HG03095 (cell line): Measurements from ENCODE around the gene C3orf62.
"Not testable (repeated sequence)": the region's sequence is repeated elsewhere in the genome, so short reads cannot be mapped to it uniquely, and the experiment has no call there.

ENCODE experiments used
- ATAC-seq: cut with Tn5 transposase; IDR thresholded peaks from one replicate; pipeline ENCODE4 v1.9.1; 2021; ENCODE audit warnings: moderate library complexity; ENCODE audit not compliant: unreplicated experiment

C3orf62 gene

DNA sequence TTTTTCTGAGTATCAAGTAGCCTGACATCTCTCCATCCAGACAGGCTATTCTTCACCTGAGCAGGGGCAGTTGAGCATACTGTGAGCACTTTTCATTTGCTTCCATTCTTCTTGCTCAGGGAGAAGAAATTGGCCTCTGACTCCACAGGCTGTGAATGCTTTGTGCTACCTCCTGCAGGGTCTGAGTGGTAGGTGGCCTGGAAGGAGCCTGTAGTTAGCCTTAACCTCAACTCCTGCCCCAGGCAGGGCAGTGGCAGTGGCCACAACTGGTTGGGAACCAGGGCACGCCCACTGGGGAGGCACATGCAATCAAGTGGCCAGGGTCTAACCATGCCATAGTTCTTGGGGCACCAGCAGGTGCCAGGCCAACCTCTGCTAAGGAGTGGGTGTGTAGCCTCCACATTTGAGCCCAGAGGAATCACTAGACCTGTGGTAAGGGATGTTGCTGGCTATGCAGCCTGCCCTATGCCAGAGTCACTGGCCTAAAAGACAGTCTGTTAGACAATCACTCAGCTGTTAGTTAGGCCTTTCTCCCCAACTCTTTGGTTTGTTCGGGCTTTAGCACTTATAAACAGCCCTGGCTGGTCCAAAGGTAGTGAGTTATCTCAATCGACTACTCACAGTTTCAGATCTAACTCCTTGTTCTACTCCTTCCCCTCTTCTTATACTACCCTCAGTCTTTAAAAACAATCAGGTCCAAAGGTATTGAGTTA, 7.4 kb downstream of the C3orf62 start:
- ATAC-seq: no peak

DNA sequence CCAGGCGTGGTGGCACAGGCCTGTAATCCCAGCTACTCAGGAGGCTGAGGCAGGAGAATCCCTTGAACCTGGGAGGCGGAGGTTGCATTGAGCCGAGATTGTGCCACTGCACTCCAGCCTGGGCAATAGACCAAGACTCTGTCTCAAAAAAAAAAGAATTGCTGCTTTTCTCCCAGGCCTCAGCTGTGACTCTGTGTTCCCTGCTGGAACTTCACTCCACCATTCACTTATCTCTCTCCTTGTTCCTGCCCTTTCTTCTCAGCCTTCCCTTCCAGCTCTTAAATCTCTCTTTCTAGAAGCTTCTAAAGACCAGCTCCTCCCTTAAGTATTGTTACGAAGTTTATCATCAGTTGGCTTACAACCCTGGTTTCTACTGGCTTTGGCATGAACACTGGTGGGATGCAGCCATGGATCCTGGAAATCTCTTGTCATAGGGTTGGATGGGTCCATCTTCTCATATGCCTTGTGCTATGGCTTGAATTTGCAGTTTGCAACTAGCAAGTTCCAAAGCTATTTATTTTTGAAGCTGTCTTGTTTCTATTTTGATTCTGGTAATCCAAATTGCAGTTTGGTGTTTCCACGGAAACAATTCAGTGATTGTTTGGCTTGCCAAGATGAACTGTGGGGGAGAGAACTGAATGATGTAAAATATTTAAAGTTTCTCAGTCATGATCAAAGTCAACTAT, 10.5 kb downstream of the C3orf62 start:
- ATAC-seq: no peak

- no peak for ATAC-seq
These were observed 11.2 kb downstream of the C3orf62 start for GRCh38 chr3:49265661-49266386.

GRCh38 chr3:49263159-49263889, 13.7 kb downstream of the C3orf62 start:
- no peak for ATAC-seq

DNA sequence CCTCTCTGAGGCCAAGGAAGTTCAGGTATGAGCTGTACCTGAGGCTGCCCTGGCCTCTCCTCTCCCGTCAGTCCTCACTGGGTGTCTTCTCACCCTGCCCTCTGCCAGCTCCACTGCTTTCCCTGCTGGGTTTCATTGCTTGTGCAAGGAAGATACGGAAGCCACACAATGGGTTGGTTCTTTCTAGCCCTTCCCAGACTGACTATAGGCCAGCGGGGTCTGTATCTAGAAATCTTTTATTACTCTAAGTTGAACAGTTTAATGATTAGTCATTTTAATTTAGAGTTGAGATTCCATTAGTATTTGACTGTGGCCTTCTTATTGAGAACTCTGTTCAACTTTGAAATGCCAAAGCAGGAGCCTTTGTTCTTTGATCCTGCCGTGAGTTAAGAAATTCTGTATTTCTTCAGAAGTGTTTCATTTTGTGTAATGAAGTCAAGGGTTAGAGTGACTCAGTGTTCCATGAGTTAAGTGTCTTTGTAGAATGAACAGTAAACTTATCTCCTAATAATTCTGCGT, 16.2 kb downstream of the C3orf62 start:
- ATAC-seq: no peak

GRCh38 chr3:49257187-49257586, 19.8 kb downstream of the C3orf62 start:
- no peak for ATAC-seq

- ATAC-seq: no peak
These were observed 21.1 kb downstream of the C3orf62 start for GRCh38 chr3:49255718-49256511.

- ATAC-seq: no peak
These were observed 21.9 kb downstream of the C3orf62 start for GRCh38 chr3:49255112-49255511.

GRCh38 chr3:49253512-49253911, 23.5 kb downstream of the C3orf62 start:
- no peak for ATAC-seq

- no peak for ATAC-seq
These were observed 28.2 kb downstream of the C3orf62 start for GRCh38 chr3:49248840-49249227.

GRCh38 chr3:49244581-49245205, 32.3 kb downstream of the C3orf62 start:
- ATAC-seq: no peak

GRCh38 chr3:49240091-49240490, 36.9 kb downstream of the C3orf62 start:
- ATAC-seq: not testable (repeated sequence)

DNA sequence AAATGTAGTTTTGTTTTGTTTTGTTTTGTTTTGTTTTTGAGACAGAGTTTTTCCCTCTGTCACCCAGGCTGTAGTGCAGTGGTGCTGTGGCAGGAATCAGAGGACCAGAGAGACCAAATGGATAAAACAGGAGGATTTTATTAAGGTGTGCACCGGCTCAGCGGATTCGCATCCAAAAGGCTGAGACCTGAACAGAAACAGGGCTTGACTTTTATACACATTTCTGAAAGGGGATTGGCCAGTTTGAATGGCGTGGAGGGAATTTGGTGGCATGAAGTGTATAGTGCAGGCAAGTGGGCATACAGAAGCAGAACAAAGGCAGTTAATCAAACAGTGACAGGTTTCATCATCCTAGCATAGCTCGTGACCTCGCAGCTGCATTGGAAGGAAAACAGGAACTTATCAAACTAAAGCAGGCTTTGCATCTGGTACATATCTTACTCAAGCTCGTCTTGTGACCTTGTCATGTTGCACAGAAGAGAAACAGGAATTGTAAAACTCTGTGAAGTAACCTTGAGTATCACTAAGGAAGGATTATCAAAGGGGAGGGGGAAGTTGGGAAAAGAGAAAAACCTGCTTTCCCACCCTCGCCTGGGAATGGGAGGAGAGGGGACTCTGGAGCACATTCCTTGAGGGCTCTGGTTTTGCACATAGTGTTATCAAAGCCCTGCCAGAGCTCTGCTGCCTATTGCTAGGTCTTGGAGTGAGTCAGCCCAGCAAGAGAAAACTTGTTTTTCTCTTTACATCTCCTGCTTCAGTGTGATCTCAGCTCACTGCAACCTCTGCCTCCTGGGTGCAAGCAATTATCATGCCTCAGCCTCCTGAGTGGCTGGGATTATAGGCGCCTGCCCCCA, 38.5 kb downstream of the C3orf62 start:
- no peak for ATAC-seq

DNA sequence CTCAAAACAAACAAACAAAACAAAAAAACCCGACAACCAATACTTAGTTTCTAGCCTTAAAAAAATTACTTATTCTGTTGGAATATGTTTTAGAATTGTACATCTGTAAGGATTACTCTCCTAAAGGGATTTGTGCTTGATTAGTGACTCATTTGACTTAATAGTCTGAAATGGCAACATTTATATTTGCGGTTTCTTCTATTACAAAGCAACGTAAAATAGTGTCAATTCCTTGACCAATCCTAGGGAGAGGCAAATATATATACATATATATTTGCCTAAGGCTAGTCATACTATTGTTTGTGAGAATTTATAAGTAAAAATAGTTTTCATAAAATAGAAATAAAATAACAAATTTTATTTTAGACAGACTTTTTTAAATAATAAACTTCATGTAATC, 39.7 kb downstream of the C3orf62 start:
- ATAC-seq: no peak

- no peak for ATAC-seq
These were observed 40.8 kb downstream of the C3orf62 start for GRCh38 chr3:49236226-49236625.

GRCh38 chr3:49228817-49229216, 48.2 kb downstream of the C3orf62 start:
- ATAC-seq: not testable (repeated sequence)

DNA sequence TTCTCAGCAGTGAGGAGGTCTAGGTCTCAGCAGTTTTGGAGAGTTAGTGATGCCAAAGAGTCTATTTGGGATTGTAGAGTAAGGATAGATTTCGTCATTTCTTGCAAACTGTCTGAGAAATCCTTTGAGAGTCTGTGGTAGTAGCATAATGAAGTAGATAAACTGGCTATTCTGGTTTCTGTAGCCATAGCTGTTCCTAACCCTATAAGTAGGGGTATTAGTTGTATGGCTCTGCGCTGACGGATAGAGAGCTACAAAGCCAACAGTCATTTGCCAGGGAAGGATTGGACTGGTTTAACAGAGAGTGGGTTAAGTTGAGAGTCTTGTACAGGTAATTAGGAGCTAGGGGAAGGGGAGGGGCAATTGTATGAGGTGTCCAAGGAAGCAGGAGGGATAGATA, 55.0 kb downstream of the C3orf62 start:
- no peak for ATAC-seq

GRCh38 chr3:49220985-49221563, 56.0 kb downstream of the C3orf62 start:
- not testable (repeated sequence) for ATAC-seq
